IMR-90 (cell line): ENCODE measurements around the gene PRL. TPM values are rescaled to one million over a fixed set of nuclear protein-coding genes. Genes with fewer than 3 reads are reported as not detected.
A peak's percentile ranks its signal among the peaks of the same experiment; 100 is the strongest.

Experiments used
- ATAC-seq: fragments of 200-7000 bp; cut with Tn5 transposase; 2 replicates; pipeline ENCODE4 v1.9.1; 2020; ENCODE audit warnings: low read depth, mild to moderate bottlenecking, moderate library complexity
- BruUV-seq: library from RNA; stranded (reverse); fragments of 400-500 nt; replicated peaks from 2 replicates; lab custom pipeline; 2021; lab: Mats Ljungman, UMichigan
- CTCF ChIA-PET: fragments of 300-600 bp; formaldehyde crosslinking; extraction: SDS; loops from one replicate; lab custom pipeline; 2021; ENCODE audit warnings: antibody characterized with exemption; lab: Yijun Ruan, JAX
- POLR2A ChIA-PET: fragments of 300-600 bp; sonication (Branson Sonifier 250); formaldehyde crosslinking; loops from one replicate; lab custom pipeline; 2022; ENCODE audit warnings: antibody characterized with exemption; ENCODE audit not compliant: unreplicated experiment; lab: Charles Lee
- DNase-seq: peaks from one replicate; pipeline ENCODE4 v3.0.0; 2013
- H2AFZ ChIP-seq: replicated peaks from 2 replicates; pipeline ENCODE3; 2013; ENCODE audit warnings: low read length, mild to moderate bottlenecking; ENCODE audit not compliant: poor library complexity
- H2AK5ac ChIP-seq: 2 replicates; pipeline ENCODE4 v1.6.1; 2013; ENCODE audit warnings: low read depth, low read length, inconsistent platforms
- H2AK9ac ChIP-seq: replicated peaks from 2 replicates; pipeline ENCODE3; 2013; ENCODE audit warnings: mild to moderate bottlenecking, low read depth, low read length, moderate library complexity; ENCODE audit not compliant: poor library complexity
- H2BK120ac ChIP-seq: 2 replicates; pipeline ENCODE4 v1.6.1; 2013; ENCODE audit warnings: low read depth, low read length, inconsistent platforms
- H2BK15ac ChIP-seq: 3 replicates; pipeline ENCODE4 v1.6.1; 2013; ENCODE audit warnings: low read depth, low read length, inconsistent platforms
- H2BK20ac ChIP-seq: 2 replicates; pipeline ENCODE4 v1.6.1; 2013; ENCODE audit warnings: low read depth, mild to moderate bottlenecking, inconsistent platforms, low read length, moderate library complexity
- H2BK5ac ChIP-seq: 2 replicates; pipeline ENCODE4 v1.6.1; 2013; ENCODE audit warnings: mild to moderate bottlenecking, low read depth, low read length, inconsistent platforms; ENCODE audit not compliant: poor library complexity, severe bottlenecking
- H3K14ac ChIP-seq: replicated peaks from 2 replicates; pipeline ENCODE4 v1.6.1; 2013; ENCODE audit warnings: low read depth, low read length, inconsistent platforms
- H3K18ac ChIP-seq: 2 replicates; pipeline ENCODE4 v1.6.1; 2013; ENCODE audit warnings: low read depth, low read length, control low read depth
- H3K23ac ChIP-seq: 2 replicates; pipeline ENCODE4 v1.6.1; 2013; ENCODE audit warnings: low read depth, low read length, inconsistent platforms
- H3K27ac ChIP-seq: 2 replicates; pipeline ENCODE4 v1.5.1; 2013; ENCODE audit warnings: mild to moderate bottlenecking, control low read depth, low read length; ENCODE audit not compliant: insufficient read depth
- H3K27me3 ChIP-seq: 2 replicates; pipeline ENCODE4 v1.6.1; 2013; ENCODE audit warnings: low read length; ENCODE audit not compliant: control insufficient read depth, insufficient read depth
- H3K36me3 ChIP-seq: 2 replicates; pipeline ENCODE4 v1.6.1; 2013; ENCODE audit warnings: low read length, mixed read lengths; ENCODE audit not compliant: control insufficient read depth, insufficient read depth
- H3K4ac ChIP-seq: 2 replicates; pipeline ENCODE4 v1.6.1; 2013; ENCODE audit warnings: low read depth, low read length, inconsistent platforms
- H3K4me1 ChIP-seq: 2 replicates; pipeline ENCODE4 v1.6.1; 2013; ENCODE audit warnings: low read length, mixed read lengths; ENCODE audit not compliant: control insufficient read depth, insufficient read depth
- H3K4me2 ChIP-seq: 2 replicates; pipeline ENCODE4 v1.6.1; 2013; ENCODE audit warnings: low read depth, mild to moderate bottlenecking, control low read depth, low read length, moderate library complexity
- H3K4me3 ChIP-seq: 2 replicates; pipeline ENCODE4 v1.5.1; 2013; ENCODE audit warnings: low read depth, mild to moderate bottlenecking, control low read depth, low read length, moderate library complexity; ENCODE audit not compliant: insufficient read depth
- H3K56ac ChIP-seq: 2 replicates; pipeline ENCODE4 v1.6.1; 2013; ENCODE audit warnings: low read length, inconsistent platforms; ENCODE audit not compliant: insufficient read depth; ENCODE audit errors: extremely low read depth
- H3K79me1 ChIP-seq, 2 experiments: 2 replicates each; pipeline ENCODE4 v1.6.1; 2013; ENCODE audit warnings: low read length in 2 of 2, inconsistent platforms in 1 of 2, low read depth in 1 of 2
- H3K9ac ChIP-seq: 2 replicates; pipeline ENCODE4 v1.6.1; 2013; ENCODE audit warnings: low read depth, low read length, control low read depth
- H3K9me1 ChIP-seq: 2 replicates; pipeline ENCODE4 v1.6.1; 2013; ENCODE audit warnings: low read length, inconsistent platforms; ENCODE audit not compliant: insufficient read depth
- H3K9me3 ChIP-seq: 2 replicates; pipeline ENCODE4 v1.6.1; 2013; ENCODE audit warnings: low read length; ENCODE audit not compliant: control insufficient read depth, insufficient read depth
- H4K20me1 ChIP-seq: 2 replicates; pipeline ENCODE4 v1.6.1; 2013; ENCODE audit warnings: low read length, inconsistent platforms; ENCODE audit not compliant: insufficient read depth
- H4K5ac ChIP-seq: 2 replicates; pipeline ENCODE4 v1.6.1; 2013; ENCODE audit warnings: mild to moderate bottlenecking, low read depth, low read length, control low read depth
- H4K8ac ChIP-seq, 2 experiments: 2 replicates each; pipeline ENCODE4 v1.6.1; 2013; ENCODE audit warnings: low read depth in 2 of 2, low read length in 2 of 2, control low read depth in 1 of 2, inconsistent platforms in 1 of 2
- H4K91ac ChIP-seq: 2 replicates; pipeline ENCODE4 v1.6.1; 2013; ENCODE audit warnings: low read depth, low read length, inconsistent platforms; ENCODE audit not compliant: insufficient read depth
- NFE2L2 ChIP-seq: fragments of 150-350 bp; IDR thresholded peaks from 2 replicates; pipeline ENCODE4 v1.6.1; 2016; ENCODE audit warnings: low read depth, mild to moderate bottlenecking, low read length
- WGBS, 2 experiments: methylation state at CpG; one replicate each; pipeline versions ENCODE4 v1.1.5 to v1.1.7; 2013; ENCODE audit warnings: missing lambda C conversion rate in 2 of 2; ENCODE audit not compliant: insufficient read length in 1 of 2; ENCODE audit errors: extremely low coverage in 2 of 2; 5-methylcytosine and 5-hydroxymethylcytosine counted together
- dilution Hi-C: fragments of 300-500 bp; cut with HindIII; formaldehyde crosslinking; loops from one replicate; pipeline ENCODE4 v1.14.3; 2018; ENCODE audit warnings: low sequenced_read_pairs; ENCODE audit not compliant: unreplicated experiment
- in situ Hi-C: fragments of 300-500 bp; cut with MboI; formaldehyde crosslinking; loops from 3 replicates; pipeline ENCODE4 v1.14.3; 2019; ENCODE audit warnings: low sequenced_read_pairs, inconsistent platforms, mixed read lengths
- intact Hi-C: fragments of 100-400 bp; cut with micrococcal nuclease; formaldehyde crosslinking; loops from 2 replicates; pipeline ENCODE4 v1.10.0; 2022
- polyA plus RNA-seq, 3 experiments: library from polyadenylated mRNA; depleted of rRNA; stranded (reverse); fragments of >200 nt; gene quantifications; 2 replicates each; pipeline ENCODE4 v1.2.3, GENCODE V29; 2012; ENCODE audit warnings: low replicate concordance in 1 of 3
- total RNA-seq: library from RNA; depleted of rRNA; stranded (reverse); fragments of >200 nt; gene quantifications from 2 replicates; pipeline ENCODE4 v1.2.3, GENCODE V29; 2012

The PRL gene
- total and polyA plus RNA-seq, 2 of the 4 experiments (the other 2 are of a cell fraction) = not detected

GRCh38 chr6:22271081-22271480, 25.8 kb downstream of the PRL start:
- no peak overlapping the region for H2BK15ac ChIP-seq
- no peak overlapping the region for H2AK5ac ChIP-seq
- no peak overlapping the region for H2BK120ac ChIP-seq
- H3K4me3 ChIP-seq = no peak overlapping the region
- H2AK9ac ChIP-seq = no peak overlapping the region
- H3K9ac ChIP-seq = no peak overlapping the region
- no peaks in the 10 kb centered on the region for H3K36me3 ChIP-seq
- no peak overlapping the region for H3K14ac ChIP-seq
- no peak overlapping the region for H4K8ac ChIP-seq
- in situ Hi-C loops = no loop called here
- H3K4me2 ChIP-seq = peak overlapping the region; percentile 60; the same call in 1 of the 2 replicates
- H4K91ac ChIP-seq = no peak overlapping the region
- H3K23ac ChIP-seq = no peak overlapping the region
- DNase-seq = peak; percentile 23
- dilution Hi-C loops = no loop called here
- ATAC-seq = no peak
- TF ChIP-seq NFE2L2 = no peak
- no TSS peak for BruUV-seq
- H4K20me1 ChIP-seq = no peaks in the 10 kb centered on the region
- no peak overlapping the region for H3K56ac ChIP-seq
- H2AFZ ChIP-seq = no peak overlapping the region
- 55% methylated on average over 2 of the region's 7 CpGs; no CpG with 5 or more reads in 1 of the 2 experiments for WGBS, 2 experiments
- no peaks in the 10 kb centered on the region for H3K27me3 ChIP-seq
- H3K4ac ChIP-seq = no peak overlapping the region
- POLR2A ChIA-PET = no interaction called here
- intact Hi-C loops = no loop called here
- no peaks in the 10 kb centered on the region; the same call in 1 of the 2 replicates for H3K9me3 ChIP-seq
- H3K79me1 ChIP-seq = no peaks in the 10 kb centered on the region
- no peaks in the 10 kb centered on the region for H3K9me1 ChIP-seq
- H4K5ac ChIP-seq = no peak overlapping the region
- H3K4me1 ChIP-seq = no peaks in the 10 kb centered on the region
- CTCF ChIA-PET = no interaction called here
- no peak overlapping the region; the same call in 1 of the 2 replicates for H3K18ac ChIP-seq
- H2BK5ac ChIP-seq = no peak overlapping the region
- H2BK20ac ChIP-seq = no peak overlapping the region; the same call in 1 of the 2 replicates
- no peak overlapping the region for H3K27ac ChIP-seq
